HL-60 (cell line): ENCODE results near the gene PLA2G2E.
"Not testable (repeated sequence)": the region's sequence is repeated elsewhere in the genome, so short reads cannot be mapped to it uniquely, and the experiment has no call there.

ENCODE experiments used
- DNase-seq, 2 experiments: peaks; one replicate each; pipeline ENCODE4 v3.0.0-alpha.2; 2010 to 2020; ENCODE audit warnings: low read depth in 1 of 2, low spot score in 1 of 2
- H3K27ac ChIP-seq: fragments of 250-450 bp; sonication (Bioruptor Pico); replicated peaks from 2 replicates; pipeline ENCODE4 v1.5.1; 2020; ENCODE audit warnings: mild to moderate bottlenecking, moderate library complexity
- H3K27me3 ChIP-seq: fragments of 250-450 bp; sonication (Bioruptor Pico); 2 replicates; pipeline ENCODE4 v1.5.1; 2021; ENCODE audit warnings: mild to moderate bottlenecking, moderate library complexity; ENCODE audit not compliant: insufficient read depth, poor library complexity, severe bottlenecking
- H3K4me3 ChIP-seq: replicated peaks from 2 replicates; pipeline ENCODE4 v1.5.1; 2011; ENCODE audit warnings: mild to moderate bottlenecking, control low read depth, low read length; ENCODE audit not compliant: insufficient read depth
- GABPA ChIP-seq: IDR thresholded peaks from 2 replicates; pipeline ENCODE4 v1.6.1; 2012; ENCODE audit warnings: low read depth
- POLR2AphosphoS5 ChIP-seq: IDR thresholded peaks from 2 replicates; pipeline ENCODE4 v1.6.1; 2012; ENCODE audit warnings: low read depth
- SPI1 ChIP-seq: IDR thresholded peaks from 2 replicates; pipeline ENCODE4 v1.6.1; 2012; ENCODE audit warnings: low read depth, mild to moderate bottlenecking, borderline replicate concordance
- TF ChIP-seq, protein P1 (sequence below): IDR thresholded peaks from 2 replicates; pipeline ENCODE4 v1.6.1; 2012; ENCODE audit warnings: low read depth; ENCODE audit not compliant: insufficient replicate concordance
- TF ChIP-seq, protein P2 (sequence below): IDR thresholded peaks from one replicate; pipeline ENCODE4 v1.5.1; 2011; ENCODE audit warnings: low read length, control low read depth, inconsistent platforms; ENCODE audit not compliant: insufficient read depth

Gene PLA2G2E

DNA sequence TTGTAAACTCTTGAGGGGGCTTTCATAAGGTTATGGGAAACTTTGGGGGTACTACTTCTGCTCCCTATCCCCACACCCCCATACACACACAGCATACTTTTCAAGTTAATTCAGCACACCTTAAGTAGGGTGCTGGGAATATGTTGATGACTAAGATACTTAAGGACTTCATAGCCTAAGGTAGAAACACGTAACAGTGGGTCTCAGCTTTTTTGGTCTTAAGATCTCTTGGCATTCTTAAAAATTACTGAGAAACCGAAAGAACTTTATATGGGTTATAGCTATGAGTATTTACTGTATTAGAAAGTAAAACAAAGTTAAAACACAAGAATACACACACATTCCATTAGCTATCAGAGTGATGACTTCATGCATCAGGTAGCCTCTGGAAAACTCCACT is 39.1 kb downstream of the PLA2G2E start:
- Histone ChIP-seq H3K27me3 (no peaks in the 10 kb centered on the region), H3K27ac (no peak overlapping the region), H3K4me3 (no peak overlapping the region)
- TF ChIP-seq, protein P1, sequence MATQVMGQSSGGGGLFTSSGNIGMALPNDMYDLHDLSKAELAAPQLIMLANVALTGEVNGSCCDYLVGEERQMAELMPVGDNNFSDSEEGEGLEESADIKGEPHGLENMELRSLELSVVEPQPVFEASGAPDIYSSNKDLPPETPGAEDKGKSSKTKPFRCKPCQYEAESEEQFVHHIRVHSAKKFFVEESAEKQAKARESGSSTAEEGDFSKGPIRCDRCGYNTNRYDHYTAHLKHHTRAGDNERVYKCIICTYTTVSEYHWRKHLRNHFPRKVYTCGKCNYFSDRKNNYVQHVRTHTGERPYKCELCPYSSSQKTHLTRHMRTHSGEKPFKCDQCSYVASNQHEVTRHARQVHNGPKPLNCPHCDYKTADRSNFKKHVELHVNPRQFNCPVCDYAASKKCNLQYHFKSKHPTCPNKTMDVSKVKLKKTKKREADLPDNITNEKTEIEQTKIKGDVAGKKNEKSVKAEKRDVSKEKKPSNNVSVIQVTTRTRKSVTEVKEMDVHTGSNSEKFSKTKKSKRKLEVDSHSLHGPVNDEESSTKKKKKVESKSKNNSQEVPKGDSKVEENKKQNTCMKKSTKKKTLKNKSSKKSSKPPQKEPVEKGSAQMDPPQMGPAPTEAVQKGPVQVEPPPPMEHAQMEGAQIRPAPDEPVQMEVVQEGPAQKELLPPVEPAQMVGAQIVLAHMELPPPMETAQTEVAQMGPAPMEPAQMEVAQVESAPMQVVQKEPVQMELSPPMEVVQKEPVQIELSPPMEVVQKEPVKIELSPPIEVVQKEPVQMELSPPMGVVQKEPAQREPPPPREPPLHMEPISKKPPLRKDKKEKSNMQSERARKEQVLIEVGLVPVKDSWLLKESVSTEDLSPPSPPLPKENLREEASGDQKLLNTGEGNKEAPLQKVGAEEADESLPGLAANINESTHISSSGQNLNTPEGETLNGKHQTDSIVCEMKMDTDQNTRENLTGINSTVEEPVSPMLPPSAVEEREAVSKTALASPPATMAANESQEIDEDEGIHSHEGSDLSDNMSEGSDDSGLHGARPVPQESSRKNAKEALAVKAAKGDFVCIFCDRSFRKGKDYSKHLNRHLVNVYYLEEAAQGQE, result no peak
- TF ChIP-seq SPI1, result no peak
- TF ChIP-seq POLR2AphosphoS5, result no peak
- no peak for TF ChIP-seq GABPA
- TF ChIP-seq, protein P2, sequence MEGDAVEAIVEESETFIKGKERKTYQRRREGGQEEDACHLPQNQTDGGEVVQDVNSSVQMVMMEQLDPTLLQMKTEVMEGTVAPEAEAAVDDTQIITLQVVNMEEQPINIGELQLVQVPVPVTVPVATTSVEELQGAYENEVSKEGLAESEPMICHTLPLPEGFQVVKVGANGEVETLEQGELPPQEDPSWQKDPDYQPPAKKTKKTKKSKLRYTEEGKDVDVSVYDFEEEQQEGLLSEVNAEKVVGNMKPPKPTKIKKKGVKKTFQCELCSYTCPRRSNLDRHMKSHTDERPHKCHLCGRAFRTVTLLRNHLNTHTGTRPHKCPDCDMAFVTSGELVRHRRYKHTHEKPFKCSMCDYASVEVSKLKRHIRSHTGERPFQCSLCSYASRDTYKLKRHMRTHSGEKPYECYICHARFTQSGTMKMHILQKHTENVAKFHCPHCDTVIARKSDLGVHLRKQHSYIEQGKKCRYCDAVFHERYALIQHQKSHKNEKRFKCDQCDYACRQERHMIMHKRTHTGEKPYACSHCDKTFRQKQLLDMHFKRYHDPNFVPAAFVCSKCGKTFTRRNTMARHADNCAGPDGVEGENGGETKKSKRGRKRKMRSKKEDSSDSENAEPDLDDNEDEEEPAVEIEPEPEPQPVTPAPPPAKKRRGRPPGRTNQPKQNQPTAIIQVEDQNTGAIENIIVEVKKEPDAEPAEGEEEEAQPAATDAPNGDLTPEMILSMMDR, result no peak
- no peak for DNase-seq

DNA sequence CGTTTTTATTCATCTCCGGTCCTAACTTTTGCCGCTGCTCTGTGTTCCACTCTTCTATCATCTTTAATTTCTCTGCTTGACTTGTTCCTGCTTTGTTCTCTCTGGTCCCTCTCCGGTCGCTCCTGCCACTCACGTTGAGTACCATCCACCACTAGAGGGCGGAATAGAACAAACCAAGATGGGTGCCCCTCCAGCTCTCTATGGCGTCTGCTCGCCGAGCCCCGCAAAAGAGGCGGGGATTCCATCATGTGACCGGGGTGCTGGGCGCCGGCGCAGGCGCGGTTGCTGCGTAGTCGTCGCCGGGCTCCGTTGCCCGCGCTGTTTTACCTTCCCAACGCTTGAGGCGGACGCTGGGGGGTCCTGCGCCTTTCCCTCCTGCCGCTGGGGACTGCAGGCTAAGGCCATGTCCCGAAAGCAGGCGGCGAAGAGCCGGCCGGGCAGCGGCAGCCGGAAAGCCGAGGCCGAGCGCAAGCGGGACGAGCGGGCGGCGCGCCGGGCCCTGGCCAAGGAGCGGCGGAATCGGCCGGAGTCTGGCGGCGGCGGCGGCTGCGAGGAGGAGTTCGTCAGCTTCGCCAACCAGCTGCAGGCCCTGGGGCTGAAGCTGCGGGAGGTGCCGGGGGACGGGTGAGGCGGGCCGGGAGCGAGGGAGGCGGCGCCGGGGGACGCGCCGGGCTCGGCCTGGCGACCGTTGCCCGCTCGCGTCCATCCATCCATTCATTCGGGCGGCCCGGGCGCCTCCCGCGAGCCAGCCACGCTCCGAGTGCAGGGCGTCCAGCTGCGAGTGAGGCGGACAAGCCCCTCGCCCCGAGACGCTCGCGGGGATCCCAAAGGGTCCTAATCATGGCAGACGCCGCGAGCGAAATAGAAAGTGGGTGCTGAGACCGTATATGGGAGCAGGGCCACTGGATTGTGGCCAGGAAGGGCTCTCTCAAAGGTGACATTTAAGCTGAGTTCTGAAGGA is 41.0 kb downstream of the PLA2G2E start, which contains the start of gene OTUD3:
Gene OTUD3, plus strand, starts transcription at position 285 of the 961 bp plus-strand sequence. Its CDS starts 119 bp downstream, at position 404.
- Histone ChIP-seq H3K27me3 (no peaks in the 10 kb centered on the region), H3K27ac (peak within 1 kb of the TSS; percentile 56), H3K4me3 (peak within 1 kb of the TSS; percentile 71)
- DNase-seq, result peak; percentile 91 to 97
- TF ChIP-seq SPI1, result no peak
- peak; percentile 56; the same call in 1 of the 2 replicates for TF ChIP-seq POLR2AphosphoS5
- TF ChIP-seq, protein P2, result peak; percentile 71

DNA sequence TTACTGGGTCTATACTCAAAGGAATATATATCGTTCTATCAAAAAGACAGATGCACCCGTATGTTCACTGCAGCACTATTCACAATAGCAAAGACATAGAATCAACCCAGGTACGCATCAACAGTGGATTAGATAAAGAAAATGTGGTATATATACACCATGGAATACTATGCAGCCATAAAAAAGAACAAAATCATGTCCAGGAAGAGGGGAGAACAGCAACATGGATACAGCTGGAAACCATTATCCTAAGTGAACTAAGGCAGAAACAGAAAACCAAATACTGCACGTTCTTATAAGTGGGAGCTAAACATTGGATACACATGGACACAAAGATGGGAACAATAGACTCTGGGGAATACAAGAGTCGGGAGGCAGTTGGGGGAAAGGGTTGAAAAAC is 42.6 kb downstream of the PLA2G2E start:
- DNase-seq, H3K27me3 ChIP-seq, H3K4me3 ChIP-seq, H3K27ac ChIP-seq: not testable (repeated sequence)

DNA sequence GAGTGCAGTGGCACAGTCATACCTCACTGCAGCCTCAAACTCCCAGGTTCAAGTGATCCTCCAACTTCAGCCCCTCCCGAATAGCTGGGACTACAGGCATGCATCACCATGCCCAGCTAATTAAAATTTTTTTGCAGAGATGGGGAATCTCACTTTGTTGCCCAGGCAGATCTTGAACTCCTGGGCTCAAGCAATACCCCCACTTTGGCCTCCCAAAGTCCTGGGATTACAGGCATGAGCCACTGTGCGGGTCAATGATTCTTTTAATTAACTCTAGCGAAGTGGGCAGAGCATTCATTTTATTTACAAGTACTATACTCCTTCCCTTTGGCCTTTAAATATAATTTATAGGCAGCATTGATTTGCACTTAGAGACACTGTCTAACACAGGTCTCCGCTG is 43.8 kb downstream of the PLA2G2E start:
- Histone ChIP-seq H3K4me3 (no peak overlapping the region), H3K27me3 (no peaks in the 10 kb centered on the region), H3K27ac (no peak overlapping the region)
- DNase-seq, result no peak
- TF ChIP-seq, protein P1, result no peak
- TF ChIP-seq GABPA, result no peak
- TF ChIP-seq POLR2AphosphoS5, result no peak

DNA sequence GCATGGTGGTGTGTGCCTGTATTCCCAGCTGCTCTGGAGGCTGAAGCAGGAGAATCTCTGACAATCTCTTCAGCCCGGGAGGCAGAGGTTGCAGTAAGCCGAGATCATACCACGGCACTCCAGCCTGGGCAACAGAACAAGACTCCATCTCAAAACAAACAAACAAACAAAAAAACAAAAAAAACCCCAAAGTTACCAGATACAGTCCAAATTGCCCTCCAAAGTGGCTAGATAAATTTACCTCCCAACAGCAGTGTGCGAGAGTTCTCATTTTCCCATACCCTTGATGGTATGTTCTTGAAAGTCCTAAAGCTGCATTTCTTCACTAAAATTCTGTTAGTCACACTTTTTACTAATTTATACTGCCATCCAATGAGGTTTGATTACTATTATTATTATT is 44.2 kb downstream of the PLA2G2E start:
- TF ChIP-seq, protein P2, result no peak
- TF ChIP-seq, protein P1, result no peak
- TF ChIP-seq GABPA (no peak), POLR2AphosphoS5 (no peak), SPI1 (no peak)
- no peak overlapping the region for H3K27ac ChIP-seq
- H3K27me3 ChIP-seq, result no peaks in the 10 kb centered on the region
- DNase-seq, result no peak
- H3K4me3 ChIP-seq, result no peak overlapping the region
